HL-60 (cell line): ENCODE results near the gene PFKFB1.

Source experiments
- DNase-seq, 2 experiments: peaks; one replicate each; pipeline ENCODE4 v3.0.0-alpha.2; 2010 to 2020; ENCODE audit warnings: low read depth in 1 of 2, low spot score in 1 of 2
- H3K27ac ChIP-seq: fragments of 250-450 bp; sonication (Bioruptor Pico); replicated peaks from 2 replicates; pipeline ENCODE4 v1.5.1; 2020; ENCODE audit warnings: mild to moderate bottlenecking, moderate library complexity
- H3K27me3 ChIP-seq: fragments of 250-450 bp; sonication (Bioruptor Pico); 2 replicates; pipeline ENCODE4 v1.5.1; 2021; ENCODE audit warnings: mild to moderate bottlenecking, moderate library complexity; ENCODE audit not compliant: insufficient read depth, poor library complexity, severe bottlenecking
- H3K4me3 ChIP-seq: replicated peaks from 2 replicates; pipeline ENCODE4 v1.5.1; 2011; ENCODE audit warnings: mild to moderate bottlenecking, control low read depth, low read length; ENCODE audit not compliant: insufficient read depth
- GABPA ChIP-seq: IDR thresholded peaks from 2 replicates; pipeline ENCODE4 v1.6.1; 2012; ENCODE audit warnings: low read depth
- POLR2AphosphoS5 ChIP-seq: IDR thresholded peaks from 2 replicates; pipeline ENCODE4 v1.6.1; 2012; ENCODE audit warnings: low read depth
- REST ChIP-seq: IDR thresholded peaks from 2 replicates; pipeline ENCODE4 v1.6.1; 2012; ENCODE audit warnings: low read depth; ENCODE audit not compliant: insufficient replicate concordance
- SPI1 ChIP-seq: IDR thresholded peaks from 2 replicates; pipeline ENCODE4 v1.6.1; 2012; ENCODE audit warnings: low read depth, mild to moderate bottlenecking, borderline replicate concordance
- TF ChIP-seq, protein P1 (sequence below): IDR thresholded peaks from one replicate; pipeline ENCODE4 v1.5.1; 2011; ENCODE audit warnings: low read length, control low read depth, inconsistent platforms; ENCODE audit not compliant: insufficient read depth

Gene PFKFB1

DNA sequence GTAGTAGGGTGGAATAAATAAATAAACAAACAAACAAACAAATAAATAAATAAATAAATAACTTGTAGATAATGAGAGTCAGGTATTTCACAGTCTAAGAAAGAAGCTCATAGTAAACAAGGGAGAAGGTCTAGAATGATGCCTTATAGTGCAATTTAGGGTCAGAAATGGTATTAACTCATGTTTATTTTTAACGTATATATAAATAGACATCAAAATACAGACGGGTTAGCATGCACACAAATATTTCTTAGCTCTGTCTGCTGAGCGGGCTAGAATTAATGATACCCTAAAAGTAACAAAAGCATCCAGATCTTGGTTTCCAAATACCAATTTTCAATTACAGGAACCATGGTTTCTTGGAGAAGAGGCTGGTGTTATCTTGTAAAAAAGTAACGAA lies 16.6 kb downstream of the PFKFB1 start:
- Histone ChIP-seq H3K27me3 (no peaks in the 10 kb centered on the region), H3K27ac (no peak overlapping the region), H3K4me3 (no peak overlapping the region)
- no peak for DNase-seq
- TF ChIP-seq GABPA (no peak), POLR2AphosphoS5 (no peak), SPI1 (no peak), REST (no peak)
- TF ChIP-seq, protein P1, sequence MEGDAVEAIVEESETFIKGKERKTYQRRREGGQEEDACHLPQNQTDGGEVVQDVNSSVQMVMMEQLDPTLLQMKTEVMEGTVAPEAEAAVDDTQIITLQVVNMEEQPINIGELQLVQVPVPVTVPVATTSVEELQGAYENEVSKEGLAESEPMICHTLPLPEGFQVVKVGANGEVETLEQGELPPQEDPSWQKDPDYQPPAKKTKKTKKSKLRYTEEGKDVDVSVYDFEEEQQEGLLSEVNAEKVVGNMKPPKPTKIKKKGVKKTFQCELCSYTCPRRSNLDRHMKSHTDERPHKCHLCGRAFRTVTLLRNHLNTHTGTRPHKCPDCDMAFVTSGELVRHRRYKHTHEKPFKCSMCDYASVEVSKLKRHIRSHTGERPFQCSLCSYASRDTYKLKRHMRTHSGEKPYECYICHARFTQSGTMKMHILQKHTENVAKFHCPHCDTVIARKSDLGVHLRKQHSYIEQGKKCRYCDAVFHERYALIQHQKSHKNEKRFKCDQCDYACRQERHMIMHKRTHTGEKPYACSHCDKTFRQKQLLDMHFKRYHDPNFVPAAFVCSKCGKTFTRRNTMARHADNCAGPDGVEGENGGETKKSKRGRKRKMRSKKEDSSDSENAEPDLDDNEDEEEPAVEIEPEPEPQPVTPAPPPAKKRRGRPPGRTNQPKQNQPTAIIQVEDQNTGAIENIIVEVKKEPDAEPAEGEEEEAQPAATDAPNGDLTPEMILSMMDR: no peak

- Histone ChIP-seq H3K27ac (no peak overlapping the region), H3K4me3 (no peak overlapping the region), H3K27me3 (peaks cover 2% of the 10 kb centered on the region)
- DNase-seq: no peak
- TF ChIP-seq GABPA: no peak
- no peak for TF ChIP-seq SPI1
- no peak for TF ChIP-seq REST
These were observed 29.1 kb downstream of the PFKFB1 start for GRCh38 chrX:54964766-54965497.

GRCh38 chrX:54961750-54962149 lies 32.2 kb downstream of the PFKFB1 start:
- H3K27me3 ChIP-seq: peaks cover 2% of the 10 kb centered on the region
- no peak overlapping the region for H3K27ac ChIP-seq
- TF ChIP-seq, protein P1: no peak
- TF ChIP-seq REST (no peak), GABPA (no peak), SPI1 (no peak), POLR2AphosphoS5 (no peak)
- no peak overlapping the region for H3K4me3 ChIP-seq
- no peak for DNase-seq
